Vagina (tissue), 2 donors: Measurements from ENCODE around the gene TEAD1.

Experiments used
- POLR2A ChIP-seq, 2 donors: fragments of 450-650 bp; IDR thresholded peaks; one replicate each; pipeline ENCODE4 v1.6.1; 2017; ENCODE audit warnings: antibody characterized with exemption in 2 of 2, mild to moderate bottlenecking in 2 of 2, moderate library complexity in 2 of 2
- POLR2AphosphoS5 ChIP-seq, 2 donors: sonication (generic); formaldehyde crosslinking; IDR thresholded peaks; one replicate each; pipeline ENCODE4 v1.9.0; 2017; ENCODE audit warnings: antibody characterized with exemption in 2 of 2, mild to moderate bottlenecking in 2 of 2, low read depth in 1 of 2; ENCODE audit not compliant: insufficient read depth in 1 of 2
- TF ChIP-seq, protein P1 (sequence below), 3 experiments: fragments of 450-650 bp in 2 of 3; fragments of 200-600 bp in 1 of 3; sonication (generic) in 1 of 3; IDR thresholded peaks; one replicate each; pipeline ENCODE4 v1.5.1; 2017 to 2019; ENCODE audit warnings: antibody characterized with exemption in 3 of 3, mild to moderate bottlenecking in 2 of 3, moderate library complexity in 2 of 3

DNA sequence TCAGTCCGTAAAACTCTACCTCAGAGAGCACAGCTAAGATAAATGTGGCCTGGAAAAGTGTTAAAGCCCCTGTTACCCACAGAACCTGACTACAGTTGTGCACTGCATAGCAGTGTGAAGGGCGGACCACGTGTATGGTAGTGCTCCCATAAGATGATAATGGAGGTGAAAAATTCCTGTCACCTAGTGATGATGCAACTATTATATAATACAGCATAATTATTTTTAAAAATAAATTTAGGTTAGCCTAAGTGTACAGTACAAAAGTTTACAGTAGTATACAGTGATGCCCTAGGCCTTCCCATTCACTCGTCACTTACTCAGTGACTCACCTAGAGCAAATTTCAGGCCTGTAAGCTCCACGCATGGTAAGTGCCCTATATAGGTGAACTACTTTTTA, 258.3 kb downstream of the TEAD1 start:
- TF ChIP-seq, protein P1, sequence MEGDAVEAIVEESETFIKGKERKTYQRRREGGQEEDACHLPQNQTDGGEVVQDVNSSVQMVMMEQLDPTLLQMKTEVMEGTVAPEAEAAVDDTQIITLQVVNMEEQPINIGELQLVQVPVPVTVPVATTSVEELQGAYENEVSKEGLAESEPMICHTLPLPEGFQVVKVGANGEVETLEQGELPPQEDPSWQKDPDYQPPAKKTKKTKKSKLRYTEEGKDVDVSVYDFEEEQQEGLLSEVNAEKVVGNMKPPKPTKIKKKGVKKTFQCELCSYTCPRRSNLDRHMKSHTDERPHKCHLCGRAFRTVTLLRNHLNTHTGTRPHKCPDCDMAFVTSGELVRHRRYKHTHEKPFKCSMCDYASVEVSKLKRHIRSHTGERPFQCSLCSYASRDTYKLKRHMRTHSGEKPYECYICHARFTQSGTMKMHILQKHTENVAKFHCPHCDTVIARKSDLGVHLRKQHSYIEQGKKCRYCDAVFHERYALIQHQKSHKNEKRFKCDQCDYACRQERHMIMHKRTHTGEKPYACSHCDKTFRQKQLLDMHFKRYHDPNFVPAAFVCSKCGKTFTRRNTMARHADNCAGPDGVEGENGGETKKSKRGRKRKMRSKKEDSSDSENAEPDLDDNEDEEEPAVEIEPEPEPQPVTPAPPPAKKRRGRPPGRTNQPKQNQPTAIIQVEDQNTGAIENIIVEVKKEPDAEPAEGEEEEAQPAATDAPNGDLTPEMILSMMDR (IDR thresholded peaks at IDR 0.05): no peak
- TF ChIP-seq POLR2AphosphoS5 (IDR thresholded peaks at IDR 0.05; ENCODE audit: insufficient read depth in 1 of 2, low read depth in 1 of 2): no peak
- TF ChIP-seq POLR2A (IDR thresholded peaks at IDR 0.05): no peak
